Fibroblast of villous mesenchyme (primary cell): ENCODE data around the gene N4BP2L1. TPM values are rescaled to one million over a fixed set of nuclear protein-coding genes. Genes with fewer than 3 reads are reported as not detected.

Experiments
- DNase-seq: peaks from one replicate; pipeline ENCODE4 v3.0.0-alpha.2; 2010; ENCODE audit warnings: low read depth
- H3K4me3 ChIP-seq: 2 replicates; pipeline ENCODE4 v1.5.1; 2011; ENCODE audit warnings: low read depth, mild to moderate bottlenecking, low read length
- total RNA-seq: library from RNA; depleted of rRNA; stranded (reverse); fragments of >200 nt; gene quantifications from 2 replicates; pipeline ENCODE4 v1.2.3, GENCODE V29; 2012
- TF ChIP-seq, protein P1 (sequence below): IDR thresholded peaks from 2 replicates; pipeline ENCODE4 v1.5.1; 2012; ENCODE audit warnings: low read depth, mild to moderate bottlenecking, low read length; ENCODE audit not compliant: insufficient read depth

N4BP2L1 gene
- 1.3 and 1.7 TPM in 2 replicates for total RNA-seq

- H3K4me3 ChIP-seq: peak within 1 kb of the TSS; percentile 72
- no peak for DNase-seq
- TF ChIP-seq, protein P1, sequence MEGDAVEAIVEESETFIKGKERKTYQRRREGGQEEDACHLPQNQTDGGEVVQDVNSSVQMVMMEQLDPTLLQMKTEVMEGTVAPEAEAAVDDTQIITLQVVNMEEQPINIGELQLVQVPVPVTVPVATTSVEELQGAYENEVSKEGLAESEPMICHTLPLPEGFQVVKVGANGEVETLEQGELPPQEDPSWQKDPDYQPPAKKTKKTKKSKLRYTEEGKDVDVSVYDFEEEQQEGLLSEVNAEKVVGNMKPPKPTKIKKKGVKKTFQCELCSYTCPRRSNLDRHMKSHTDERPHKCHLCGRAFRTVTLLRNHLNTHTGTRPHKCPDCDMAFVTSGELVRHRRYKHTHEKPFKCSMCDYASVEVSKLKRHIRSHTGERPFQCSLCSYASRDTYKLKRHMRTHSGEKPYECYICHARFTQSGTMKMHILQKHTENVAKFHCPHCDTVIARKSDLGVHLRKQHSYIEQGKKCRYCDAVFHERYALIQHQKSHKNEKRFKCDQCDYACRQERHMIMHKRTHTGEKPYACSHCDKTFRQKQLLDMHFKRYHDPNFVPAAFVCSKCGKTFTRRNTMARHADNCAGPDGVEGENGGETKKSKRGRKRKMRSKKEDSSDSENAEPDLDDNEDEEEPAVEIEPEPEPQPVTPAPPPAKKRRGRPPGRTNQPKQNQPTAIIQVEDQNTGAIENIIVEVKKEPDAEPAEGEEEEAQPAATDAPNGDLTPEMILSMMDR: no peak
Observed at GRCh38 chr13:32427852-32428580, at the start of gene N4BP2L1. TSS of gene N4BP2L1 (minus strand) at chr13:32428130. CDS start at chr13:32428082, 48 bp downstream.

- no peak for DNase-seq
- TF ChIP-seq, protein P1: no peak
Observed at GRCh38 chr13:32476892-32477291, 49.0 kb upstream of the N4BP2L1 start.

GRCh38 chr13:32476021-32476731, 48.2 kb upstream of the N4BP2L1 start:
- no peak overlapping the region for H3K4me3 ChIP-seq
- no peak for DNase-seq
- TF ChIP-seq, protein P1: no peak

More at GRCh38 chr13:32476892-32477291, 49.0 kb upstream of the N4BP2L1 start:
- H3K4me3 ChIP-seq: no peak overlapping the region

DNA sequence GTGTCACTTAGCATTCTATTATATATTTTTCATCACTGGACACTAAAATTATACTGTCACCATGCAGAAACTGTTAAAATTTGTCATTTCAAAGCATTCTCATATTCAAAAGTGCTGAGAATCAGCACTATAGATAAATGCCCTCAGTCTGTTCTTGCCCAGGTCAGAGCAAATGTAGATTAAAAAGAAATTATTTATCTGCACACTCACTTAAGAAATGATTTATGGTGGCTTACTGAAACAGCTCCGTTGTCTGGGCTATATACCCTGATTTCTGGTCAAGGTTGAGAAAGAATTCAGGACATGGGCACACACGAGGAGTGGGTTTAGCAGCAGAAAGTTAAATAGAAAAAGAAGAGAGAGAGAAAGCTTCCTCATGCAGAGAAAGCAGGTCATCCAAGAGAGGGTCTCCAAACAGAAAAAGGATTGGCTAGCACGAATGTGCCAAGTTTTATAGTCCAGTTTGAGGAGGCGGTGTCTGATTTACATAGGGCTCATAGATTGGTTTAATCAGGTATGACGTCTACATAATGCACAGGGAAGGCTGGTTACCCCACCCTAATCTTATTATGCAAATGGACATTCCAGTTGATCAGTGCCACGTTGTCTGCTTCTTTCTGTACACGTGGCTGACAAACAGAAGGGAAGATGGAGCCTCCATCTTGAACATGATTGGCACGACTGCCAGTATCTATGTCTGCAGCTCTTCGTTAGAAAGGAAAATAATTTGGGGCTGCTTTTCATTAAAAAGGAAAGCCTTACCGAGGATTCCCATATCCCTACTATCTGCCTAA, 47.3 kb upstream of the N4BP2L1 start:
- TF ChIP-seq, protein P1: no peak
- no peak overlapping the region for H3K4me3 ChIP-seq
- DNase-seq: no peak

- DNase-seq: no peak
- TF ChIP-seq, protein P1: no peak
Observed at GRCh38 chr13:32473650-32474049, 45.7 kb upstream of the N4BP2L1 start.

DNA sequence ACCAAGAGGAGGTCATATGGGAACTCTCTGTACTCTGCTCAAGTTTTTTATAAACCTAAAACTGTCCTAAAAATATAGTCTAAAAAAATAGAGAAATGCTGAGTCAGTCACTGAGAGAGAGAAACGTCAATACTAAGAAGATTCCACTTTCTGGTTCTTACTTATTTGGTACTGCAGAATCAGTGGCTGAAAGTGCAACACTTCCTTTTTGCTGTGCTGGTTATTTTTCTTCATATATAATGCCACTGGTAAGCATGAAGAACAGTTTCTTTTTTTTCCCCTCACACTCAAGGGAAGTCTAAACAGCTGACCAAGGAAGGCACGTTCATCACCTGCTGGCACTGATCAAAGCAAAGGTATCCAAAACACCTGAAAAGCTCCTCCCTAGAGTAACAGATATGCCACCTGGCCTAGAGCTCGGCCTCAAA, 44.3 kb upstream of the N4BP2L1 start:
- H3K4me3 ChIP-seq: no peak overlapping the region
- DNase-seq: peak; percentile 13

More at GRCh38 chr13:32473650-32474049, 45.7 kb upstream of the N4BP2L1 start:
- no peak overlapping the region for H3K4me3 ChIP-seq

More for the DNA sequence above, 44.3 kb upstream of the N4BP2L1 start:
- TF ChIP-seq, protein P1: no peak
